K562 (cell line): ENCODE measurements around the gene PIGQ. TPM values are rescaled to one million over a fixed set of nuclear protein-coding genes. Genes with fewer than 3 reads are reported as not detected.

Experiments used
- ATAC-seq: fragments of 200-7000 bp; cut with Tn5 transposase; 3 replicates; pipeline ENCODE4 v1.9.1; 2020; ENCODE audit warnings: moderate library complexity
- BruUV-seq: library from RNA; stranded (reverse); fragments of 400-500 nt; replicated peaks from 2 replicates; lab custom pipeline; 2021; lab: Mats Ljungman, UMichigan
- CTCF ChIA-PET: fragments of 300-600 bp; formaldehyde crosslinking; extraction: SDS; loops from one replicate; lab custom pipeline; 2021; ENCODE audit warnings: low intra/inter-chr PET ratio; lab: Yijun Ruan, JAX
- POLR2A ChIA-PET: fragments of 300-600, 350-650 bp; sonication (Branson Sonifier 250); formaldehyde crosslinking; extraction: SDS; loops from one replicate; lab custom pipeline; 2021; ENCODE audit warnings: antibody characterized with exemption, inconsistent platforms; lab: Yijun Ruan, JAX
- DNase-seq, 4 experiments: peaks; one replicate each; pipeline versions ENCODE4 v3.0.0 to v3.0.0-alpha.2; 2011 to 2018; ENCODE audit warnings: low spot score in 3 of 4, mixed read lengths in 3 of 4; ENCODE audit errors: extremely low read depth in 1 of 4
- FAIRE-seq: peaks from 2 replicates; lab custom pipeline; 2011; peaks lifted over from hg19 to GRCh38; lab: Jason Lieb, UNC
- H2AFZ ChIP-seq: 2 replicates; pipeline ENCODE4 v1.6.0; 2011; ENCODE audit warnings: low read depth, low read length, control low read depth, inconsistent platforms
- H3K27ac ChIP-seq: fragments of 200-600 bp; 3 replicates; pipeline ENCODE4 v1.8.0; 2011; ENCODE audit warnings: low read depth, mild to moderate bottlenecking, control low read depth, inconsistent platforms, low read length, moderate library complexity, mixed read lengths; ENCODE audit errors: extremely low read depth
- H3K27me3 ChIP-seq, 2 experiments: fragments of 300-600 bp in 1 of 2; 2 replicates in 1 of 2; 3 replicates in 1 of 2; pipeline versions ENCODE4 v1.6.0 to v1.8.0; 2011; ENCODE audit warnings: inconsistent platforms in 2 of 2, low read length in 2 of 2, mild to moderate bottlenecking in 1 of 2, mixed read lengths in 1 of 2, moderate library complexity in 1 of 2; ENCODE audit not compliant: control insufficient read depth in 2 of 2, insufficient read depth in 2 of 2
- H3K36me3 ChIP-seq: fragments of 300-600 bp; 3 replicates; pipeline ENCODE4 v1.8.0; 2011; ENCODE audit warnings: mild to moderate bottlenecking, low read length, inconsistent platforms; ENCODE audit not compliant: control insufficient read depth, insufficient read depth
- H3K4me1 ChIP-seq, 2 experiments: fragments of 200-600 bp in 1 of 2; replicated peaks in 1 of 2; 2 replicates in 1 of 2; 3 replicates in 1 of 2; pipeline versions ENCODE4 v1.5.1 to v1.8.0; 2011; ENCODE audit warnings: inconsistent platforms in 2 of 2, low read length in 2 of 2, mild to moderate bottlenecking in 1 of 2, mixed read lengths in 1 of 2, moderate library complexity in 1 of 2; ENCODE audit not compliant: control insufficient read depth in 2 of 2, insufficient read depth in 2 of 2
- H3K4me2 ChIP-seq: 2 replicates; pipeline ENCODE4 v1.6.1; 2011; ENCODE audit warnings: low read length, control low read depth, inconsistent platforms, mixed read lengths; ENCODE audit not compliant: insufficient read depth
- H3K4me3 ChIP-seq: fragments of 200-600 bp; sonication (generic), shearing (Covaris generic); 2 replicates; pipeline ENCODE4 v1.5.1; 2016; ENCODE audit warnings: control low read depth, inconsistent platforms
- H3K79me2 ChIP-seq: fragments of 200-600 bp; 3 replicates; pipeline ENCODE4 v1.8.0; 2011; ENCODE audit warnings: low read length, inconsistent platforms; ENCODE audit not compliant: control insufficient read depth, insufficient read depth
- H3K9ac ChIP-seq, 2 experiments: 2 replicates each; pipeline versions ENCODE4 v1.6.0 to v1.6.1; 2011; ENCODE audit warnings: low read depth in 2 of 2, low read length in 2 of 2, control low read depth in 1 of 2, inconsistent platforms in 1 of 2, mild to moderate bottlenecking in 1 of 2, mixed read lengths in 1 of 2; ENCODE audit not compliant: insufficient read depth in 1 of 2
- H3K9me1 ChIP-seq: one replicate; pipeline ENCODE4 v1.6.0; 2011; ENCODE audit warnings: inconsistent platforms, mild to moderate bottlenecking, low read length, moderate library complexity; ENCODE audit not compliant: control insufficient read depth, insufficient read depth
- H3K9me3 ChIP-seq: replicated peaks from 2 replicates; pipeline ENCODE4 v1.5.1; 2011; ENCODE audit warnings: low read depth, low read length, inconsistent platforms; ENCODE audit not compliant: control insufficient read depth, insufficient read depth
- H4K20me1 ChIP-seq: replicated peaks from 2 replicates; pipeline ENCODE4 v1.6.1; 2011; ENCODE audit warnings: low read length, inconsistent platforms, mixed read lengths; ENCODE audit not compliant: control insufficient read depth, insufficient read depth
- HDGF ChIP-seq: fragments of 450-650 bp; IDR thresholded peaks from 2 replicates; pipeline ENCODE4 v1.6.1; 2016
- HNRNPL ChIP-seq: fragments of 200-400 bp; formaldehyde crosslinking; IDR thresholded peaks from 2 replicates; pipeline ENCODE4 v1.6.1; 2017; ENCODE audit warnings: low read depth, mild to moderate bottlenecking, low read length
- ID3 ChIP-seq, 2 experiments: fragments of 250-450 bp in 1 of 2; fragments of 450-650 bp in 1 of 2; sonication (Bioruptor Pico) in 1 of 2; IDR thresholded peaks; 2 replicates each; pipeline versions ENCODE4 v1.6.1 to v1.8.0; 2016 to 2021; ENCODE audit warnings: mild to moderate bottlenecking in 2 of 2, moderate library complexity in 2 of 2, missing compliant biosample characterization in 1 of 2, missing genetic modification characterization in 1 of 2
- MEIS2 ChIP-seq: fragments of 450-650 bp; IDR thresholded peaks from 2 replicates; pipeline ENCODE4 v1.6.1; 2014; ENCODE audit warnings: mild to moderate bottlenecking; ENCODE audit not compliant: partially characterized antibody
- PATZ1 ChIP-seq: fragments of 250-450 bp; sonication (Bioruptor Pico); IDR thresholded peaks from 2 replicates; pipeline ENCODE4 v1.5.0; 2020; ENCODE audit warnings: mild to moderate bottlenecking, borderline replicate concordance
- SIN3A ChIP-seq, 2 experiments: fragments of 150-350 bp in 1 of 2; IDR thresholded peaks; 2 replicates each; pipeline ENCODE4 v1.6.1; 2011 to 2016; ENCODE audit warnings: borderline replicate concordance in 2 of 2, low read depth in 2 of 2, low read length in 2 of 2, mild to moderate bottlenecking in 2 of 2, moderate library complexity in 2 of 2; ENCODE audit not compliant: control insufficient read depth in 1 of 2
- SMC3 ChIP-seq: conservative IDR thresholded peaks from 2 replicates; pipeline ENCODE4 v1.6.1; 2011; ENCODE audit warnings: low read depth, low read length, improper control_type of control experiment; ENCODE audit not compliant: insufficient read depth
- SNIP1 ChIP-seq: fragments of 450-650 bp; IDR thresholded peaks from 2 replicates; pipeline ENCODE4 v1.7.1; 2017; ENCODE audit warnings: low read depth, mild to moderate bottlenecking
- SRF ChIP-seq, 2 experiments: fragments of 250-450, 450-650 bp in 1 of 2; sonication (Bioruptor Pico) in 1 of 2; sonication (generic) in 1 of 2; formaldehyde crosslinking; IDR thresholded peaks; 2 replicates each; pipeline versions ENCODE4 v1.5.0 to v1.5.1; 2020 to 2022; ENCODE audit warnings: mild to moderate bottlenecking in 1 of 2, missing genetic modification reagents in 1 of 2
- STAT5B ChIP-seq: fragments of 250-450 bp; sonication (Bioruptor Pico); IDR thresholded peaks from 2 replicates; pipeline ENCODE4 v1.8.0; 2021; ENCODE audit warnings: mild to moderate bottlenecking, inconsistent platforms
- ZBTB33 ChIP-seq: sonication (generic); formaldehyde crosslinking; IDR thresholded peaks from 2 replicates; pipeline ENCODE4 v1.8.1; 2023; ENCODE audit warnings: mild to moderate bottlenecking, missing genetic modification reagents
- ZBTB7A ChIP-seq: IDR thresholded peaks from 2 replicates; pipeline ENCODE4 v1.6.1; 2011; ENCODE audit warnings: low read depth, mild to moderate bottlenecking, low read length, moderate library complexity, borderline replicate concordance; ENCODE audit not compliant: control insufficient read depth
- ZFP1 ChIP-seq: fragments of 450-650 bp; formaldehyde crosslinking; IDR thresholded peaks from 2 replicates; pipeline ENCODE4 v1.4.0; 2020; ENCODE audit warnings: mild to moderate bottlenecking, mixed read lengths
- WGBS: fragments of 100-300 bp; shearing (Covaris generic); methylation state at CpG from one replicate; pipeline ENCODE4 v1.1.6; 2016; ENCODE audit warnings: low coverage, mixed read lengths; ENCODE audit not compliant: insufficient coverage; ENCODE audit errors: missing lambda C conversion rate; 5-methylcytosine and 5-hydroxymethylcytosine counted together
- in situ Hi-C: fragments of 300-500 bp; cut with MboI; formaldehyde crosslinking; loops from 4 replicates; pipeline ENCODE4 v1.15.0; 2018; ENCODE audit warnings: inconsistent platforms, mixed read lengths
- intact Hi-C: fragments of 100-400 bp; cut with micrococcal nuclease; formaldehyde crosslinking; loops from 2 replicates; pipeline ENCODE4 v1.14.2; 2022
- polyA plus RNA-seq, 8 experiments: library from polyadenylated mRNA; depleted of rRNA in 4 of 8; stranded (reverse) in 5 of 8; unstranded in 3 of 8; fragments of >200 nt; fragmentation: Nextera tagmentation in 2 of 8; fragmentation: Illumina TruSeq in 1 of 8; extraction: Ambion mirVana in 2 of 8; extraction: Trizol in 1 of 8; gene quantifications; 2 replicates each; pipeline versions ENCODE4 v1.2.1 to v1.2.3, GENCODE V29; 2011 to 2014; ENCODE audit warnings: inconsistent platforms in 1 of 8, missing spikeins in 1 of 8
- total RNA-seq, 7 experiments: library from RNA; depleted of rRNA in 6 of 7; stranded (reverse); fragments of >200 nt in 6 of 7; fragmentation: Illumina TruSeq in 2 of 7; extraction: Trizol in 2 of 7; gene quantifications; 2 replicates each; pipeline versions ENCODE4 v1.2.1 to v1.2.3, GENCODE V29; 2011 to 2021; ENCODE audit warnings: low replicate concordance in 1 of 7

PIGQ gene
- total and polyA plus RNA-seq, 9 of the 15 experiments (the other 6 are each of a cell fraction or from before 2014, with no cell fraction given), result 0.20 to 49.6 (median 11.7) TPM

- TF ChIP-seq SNIP1 (no peak), SRF (CRISPR knock-in tag; IDR thresholded peaks at IDR 0.05) (no peak), HDGF (no peak), MEIS2 (no peak)
Observed at GRCh38 chr16:563072-563644, 6.6 kb upstream of the PIGQ start (continued).

- WGBS, result 78% methylated on average over 25 of the region's 42 CpGs
- Histone ChIP-seq H3K27ac (no peak overlapping the region; the same call in 2 of the 3 replicates), H3K9me1 (no peaks in the 10 kb centered on the region), H3K9me3 (no peaks in the 10 kb centered on the region), H4K20me1 (no peaks in the 10 kb centered on the region), H3K4me3 (no peak overlapping the region), H3K9ac (peak overlapping the region; percentile 20 to 88; a peak in 3 of 4 replicates), H3K79me2 (peaks cover 23% of the 10 kb centered on the region), H3K4me1 (peaks cover 40 to 94% of the 10 kb centered on the region in 2 experiments), H3K36me3 (no peaks in the 10 kb centered on the region), H2AFZ (peak overlapping the region; percentile 81; the same call in 1 of the 2 replicates), H3K4me2 (no peak overlapping the region), H3K27me3 (peaks cover 3 to 17% of the 10 kb centered on the region in 2 experiments; a peak in 4 of 5 replicates)
- intact Hi-C loops (loop anchor here (5.0 kb wide), 1 partner anchor 38 kb away; the partner anchor contains the start of gene CAPN15), in situ Hi-C loops (no loop called here)
- ChIA-PET CTCF (no interaction called here), POLR2A (no interaction called here)
- ATAC-seq (no peak), FAIRE-seq (no peak), DNase-seq (no peak)
- TF ChIP-seq STAT5B, result no peak
- no peak for TF ChIP-seq ID3 (CRISPR knock-in tag; IDR thresholded peaks at IDR 0.05)
- no peak for TF ChIP-seq ID3 (tag; IDR thresholded peaks at IDR 0.05)
- TF ChIP-seq SIN3A (IDR thresholded peaks at IDR 0.05; ENCODE audit: borderline replicate concordance in 2 of 2, control insufficient read depth in 1 of 2, low read depth in 2 of 2, low read length in 2 of 2), result no peak
- TF ChIP-seq ZBTB7A, result peak; percentile 63
- 0 out of 2 replicates have a peak, but pooled peaks have one; percentile 60 for TF ChIP-seq HNRNPL
- TF ChIP-seq PATZ1, result no peak
- peak; percentile 83 for TF ChIP-seq ZBTB33 (CRISPR knock-in tag)
- TF ChIP-seq SMC3, result no peak
- TF ChIP-seq ZFP1 (CRISPR knock-in tag), result no peak
- BruUV-seq, result no TSS peak
Observed at GRCh38 chr16:564690-565418, 4.9 kb upstream of the PIGQ start.
